Stimulated activated CD8-positive, alpha-beta memory T cell treated with anti-CD3 and anti-CD28 coated beads, Interleukin-12 subunit alpha, Interleukin-12 subunit beta, amount 100 ng/mL, for 4 hours (primary cell): ENCODE measurements around the gene ALG3.

Experiments used
- DNase-seq: peaks from one replicate; pipeline ENCODE4 v3.0.0-alpha.2; 2020; ENCODE audit warnings: low read depth

ALG3 gene

DNA sequence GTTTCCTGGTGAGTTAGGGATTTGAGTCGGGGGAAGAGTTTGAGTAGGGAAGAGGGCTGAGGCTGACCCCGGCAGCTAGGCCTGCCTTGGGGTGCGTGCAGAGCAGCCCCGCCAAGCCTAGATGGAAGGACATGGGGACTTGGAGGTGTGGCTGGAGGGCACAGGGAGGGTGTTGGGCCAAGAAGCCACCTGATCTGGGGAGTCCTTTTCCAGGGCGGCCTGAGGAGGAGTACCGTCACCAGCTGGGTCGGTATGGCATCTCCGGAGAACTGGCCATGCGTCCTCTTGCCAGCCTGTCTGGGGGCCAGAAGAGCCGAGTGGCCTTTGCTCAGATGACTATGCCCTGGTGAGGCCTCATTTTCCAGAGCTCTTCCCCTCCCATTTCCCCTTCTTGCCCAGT is 55.9 kb downstream of the ALG3 start:
- no peak for DNase-seq
